AG09309 (cell line): ENCODE measurements around the gene SH3PXD2A.

Source experiments
- DNase-seq: peaks from one replicate; pipeline ENCODE4 v3.0.0-alpha.2; 2010; ENCODE audit warnings: low read depth
- H3K4me3 ChIP-seq: 2 replicates; pipeline ENCODE4 v1.5.1; 2011; ENCODE audit warnings: mild to moderate bottlenecking, low read depth, low read length, moderate library complexity; ENCODE audit not compliant: control insufficient read depth
- TF ChIP-seq, protein P1 (sequence below): IDR thresholded peaks from 2 replicates; pipeline ENCODE4 v1.5.1; 2011; ENCODE audit warnings: mild to moderate bottlenecking, low read depth, low read length, inconsistent platforms; ENCODE audit not compliant: insufficient read depth, control insufficient read depth; ENCODE audit errors: missing control alignments

The SH3PXD2A gene

DNA sequence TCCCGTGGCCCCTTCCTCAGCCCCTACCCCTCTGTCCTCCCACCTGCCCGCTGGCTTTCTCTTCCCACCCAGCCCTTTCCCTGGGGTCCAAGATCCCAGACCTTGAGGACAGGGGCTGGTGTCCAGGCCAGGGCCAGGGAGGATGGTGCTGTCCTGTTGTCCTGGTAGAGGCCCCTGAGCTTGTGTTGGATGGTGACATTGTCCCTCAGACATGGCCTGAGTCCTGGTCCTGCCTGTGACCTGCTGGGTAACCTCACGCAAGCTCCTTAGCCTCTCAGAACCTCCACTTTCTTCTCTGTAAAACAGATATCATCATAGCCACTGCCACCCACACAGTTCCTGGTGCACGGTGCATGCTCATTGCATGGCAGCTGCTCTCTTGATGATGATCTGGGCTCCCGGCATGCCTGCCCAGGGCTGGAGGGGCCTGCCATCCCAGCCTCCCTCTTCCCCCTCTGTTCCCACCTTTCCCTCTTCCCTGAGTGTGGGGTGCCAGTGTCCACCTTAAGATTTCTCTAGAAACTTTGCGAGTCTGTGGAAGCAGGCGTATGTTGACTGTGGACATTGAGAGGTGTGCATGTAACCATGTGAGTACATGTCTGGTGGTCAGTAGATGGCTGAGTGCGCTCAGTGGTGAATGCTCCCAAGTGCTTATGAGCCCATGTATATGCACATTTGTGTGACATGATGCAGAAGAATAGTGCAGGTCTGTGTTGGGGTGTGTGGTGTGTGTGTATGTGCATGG, 301.5 kb downstream of the SH3PXD2A start:
- DNase-seq = no peak
- TF ChIP-seq, protein P1, sequence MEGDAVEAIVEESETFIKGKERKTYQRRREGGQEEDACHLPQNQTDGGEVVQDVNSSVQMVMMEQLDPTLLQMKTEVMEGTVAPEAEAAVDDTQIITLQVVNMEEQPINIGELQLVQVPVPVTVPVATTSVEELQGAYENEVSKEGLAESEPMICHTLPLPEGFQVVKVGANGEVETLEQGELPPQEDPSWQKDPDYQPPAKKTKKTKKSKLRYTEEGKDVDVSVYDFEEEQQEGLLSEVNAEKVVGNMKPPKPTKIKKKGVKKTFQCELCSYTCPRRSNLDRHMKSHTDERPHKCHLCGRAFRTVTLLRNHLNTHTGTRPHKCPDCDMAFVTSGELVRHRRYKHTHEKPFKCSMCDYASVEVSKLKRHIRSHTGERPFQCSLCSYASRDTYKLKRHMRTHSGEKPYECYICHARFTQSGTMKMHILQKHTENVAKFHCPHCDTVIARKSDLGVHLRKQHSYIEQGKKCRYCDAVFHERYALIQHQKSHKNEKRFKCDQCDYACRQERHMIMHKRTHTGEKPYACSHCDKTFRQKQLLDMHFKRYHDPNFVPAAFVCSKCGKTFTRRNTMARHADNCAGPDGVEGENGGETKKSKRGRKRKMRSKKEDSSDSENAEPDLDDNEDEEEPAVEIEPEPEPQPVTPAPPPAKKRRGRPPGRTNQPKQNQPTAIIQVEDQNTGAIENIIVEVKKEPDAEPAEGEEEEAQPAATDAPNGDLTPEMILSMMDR = no peak
- H3K4me3 ChIP-seq = no peak overlapping the region

DNA sequence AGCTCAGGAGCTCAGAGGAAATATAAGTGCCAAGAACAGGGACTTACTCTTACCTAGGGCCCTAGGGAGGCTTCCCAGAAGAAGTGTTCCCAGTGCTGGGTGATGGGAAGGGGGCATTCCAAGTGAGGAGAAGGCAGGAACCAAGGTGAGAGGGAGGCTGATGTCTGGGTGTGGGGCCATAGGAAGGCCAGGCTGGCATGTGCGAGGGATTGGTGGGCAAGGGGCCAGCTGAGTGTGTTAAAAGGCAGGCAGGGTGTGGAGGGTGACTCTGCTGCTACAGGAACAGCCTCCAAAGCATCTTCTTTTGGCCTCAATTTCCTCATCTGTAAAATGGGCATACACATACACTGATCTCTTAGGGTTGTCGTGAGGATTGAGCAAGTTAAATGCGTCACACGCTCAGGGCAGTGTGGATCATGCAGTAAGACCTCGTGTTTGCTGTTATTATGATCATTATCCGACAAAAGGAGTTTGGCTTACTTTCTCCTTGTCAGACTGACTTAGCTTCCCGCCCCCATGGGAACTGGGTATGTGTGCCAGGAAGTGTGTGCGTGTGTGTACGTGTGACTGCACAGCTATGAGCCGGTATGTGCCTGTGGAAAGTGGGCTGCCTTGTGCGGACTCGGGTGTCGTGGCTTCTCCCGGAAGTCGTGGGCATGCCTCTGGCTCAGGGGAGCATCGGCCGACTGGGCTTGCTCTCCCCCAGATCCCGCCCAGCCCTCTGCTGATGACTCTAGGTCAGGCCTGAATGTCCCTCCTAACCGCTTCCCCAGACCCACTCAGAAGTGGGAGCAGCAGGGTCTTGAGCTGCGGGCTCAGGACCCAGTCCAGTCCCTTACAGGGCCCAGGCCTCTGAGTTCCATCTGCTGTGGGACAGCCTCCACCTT, 302.3 kb downstream of the SH3PXD2A start:
- H3K4me3 ChIP-seq = no peak overlapping the region
- TF ChIP-seq, protein P1 = no peak
- no peak for DNase-seq

DNA sequence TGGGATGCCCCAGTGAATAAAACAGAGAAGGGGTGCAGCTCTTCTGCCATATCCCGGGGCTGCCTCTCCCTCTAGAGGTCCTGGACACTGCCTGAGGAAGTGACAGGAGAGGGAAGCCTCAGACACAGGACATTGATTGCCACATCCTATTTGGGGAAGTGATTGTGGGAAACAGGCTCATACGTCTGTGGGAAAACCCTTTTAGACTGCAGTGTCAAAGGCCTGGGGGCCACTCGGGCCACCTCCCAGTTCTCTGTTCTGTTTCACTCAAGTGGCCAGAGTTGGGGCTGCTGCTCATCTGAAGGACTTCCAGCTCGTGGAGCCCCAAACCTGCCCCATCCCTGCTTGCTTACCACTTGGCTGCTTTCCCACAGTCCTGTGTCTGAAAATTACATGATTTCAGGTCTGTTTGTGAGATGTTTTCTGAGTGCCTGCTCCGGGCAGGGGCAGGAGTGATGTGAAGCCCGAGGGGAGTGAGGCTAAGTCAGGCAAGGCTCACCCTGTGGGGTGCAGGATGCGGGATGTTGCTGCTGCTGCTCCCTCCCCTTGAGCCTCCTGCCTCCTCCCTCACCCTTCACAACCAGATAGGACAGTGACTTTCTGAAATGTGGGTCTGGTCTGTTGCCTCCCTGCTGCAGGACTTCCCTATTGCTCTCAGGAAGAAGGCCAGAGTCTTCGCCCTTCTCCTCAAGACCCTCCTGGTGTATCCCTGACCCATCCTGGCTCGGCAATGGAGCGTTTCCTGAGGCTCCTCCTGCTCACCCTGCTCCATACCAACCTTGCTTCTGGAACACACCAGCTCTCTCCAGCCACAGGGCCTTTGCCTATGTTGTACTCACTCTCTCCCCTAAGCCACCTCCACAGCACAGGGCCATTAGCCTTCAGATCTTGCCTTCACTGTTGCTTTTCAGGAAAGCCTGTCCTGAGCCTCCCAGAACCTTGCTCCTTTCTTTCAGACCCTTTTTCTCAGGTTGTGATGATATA, 303.5 kb downstream of the SH3PXD2A start:
- no peak overlapping the region for H3K4me3 ChIP-seq
- DNase-seq = no peak
- TF ChIP-seq, protein P1 = no peak

GRCh38 chr10:103550229-103550628, 305.1 kb downstream of the SH3PXD2A start:
- TF ChIP-seq, protein P1 = no peak
- DNase-seq = no peak
- no peak overlapping the region for H3K4me3 ChIP-seq

- no peak overlapping the region for H3K4me3 ChIP-seq
- no peak for DNase-seq
- TF ChIP-seq, protein P1 = no peak
Observed at GRCh38 chr10:103549349-103549685, 306.1 kb downstream of the SH3PXD2A start.
